ENCODE measurements around the gene HOXC10.

Gene HOXC10

GRCh38 chr12:53950789-53951576, 34.0 kb upstream of the HOXC10 start:
- no peak for DNase-seq

GRCh38 chr12:53951577-53952334, 33.2 kb upstream of the HOXC10 start:
- no peak for DNase-seq

- no peak for DNase-seq
These were observed 32.6 kb upstream of the HOXC10 start for GRCh38 chr12:53952335-53952694.

- no peak for DNase-seq
These were observed 31.8 kb upstream of the HOXC10 start for GRCh38 chr12:53952871-53953734.

- DNase-seq = no peak
These were observed 30.9 kb upstream of the HOXC10 start for GRCh38 chr12:53953831-53954693.

GRCh38 chr12:53954694-53955035, 30.3 kb upstream of the HOXC10 start, which contains the start of gene HOXC12:
HOXC12 (plus strand) TSS chr12:53954903; CDS start chr12:53954930, 27 bp downstream.
- no peak for DNase-seq

GRCh38 chr12:53955036-53955775, 29.7 kb upstream of the HOXC10 start:
- DNase-seq = no peak

GRCh38 chr12:53955776-53956250, 29.1 kb upstream of the HOXC10 start:
- no peak for DNase-seq

- DNase-seq = no peak
These were observed 28.6 kb upstream of the HOXC10 start for GRCh38 chr12:53956251-53956887.

- DNase-seq = no peak
These were observed 27.9 kb upstream of the HOXC10 start for GRCh38 chr12:53956914-53957536.

GRCh38 chr12:53958128-53958527, 26.8 kb upstream of the HOXC10 start:
- DNase-seq = no peak

GRCh38 chr12:53959314-53959713, 25.6 kb upstream of the HOXC10 start:
- no peak for DNase-seq

- no peak for DNase-seq
These were observed 24.5 kb upstream of the HOXC10 start for GRCh38 chr12:53960187-53961024.

- DNase-seq = no peak
These were observed 23.8 kb upstream of the HOXC10 start for GRCh38 chr12:53961025-53961761.

GRCh38 chr12:53963005-53963404, 21.9 kb upstream of the HOXC10 start:
- no peak for DNase-seq

GRCh38 chr12:53963434-53964314, 21.3 kb upstream of the HOXC10 start:
- DNase-seq = no peak

GRCh38 chr12:53964315-53964713, 20.6 kb upstream of the HOXC10 start:
- DNase-seq = no peak

Data from stimulated activated naive CD4-positive, alpha-beta T cell treated with Interleukin-2 at 50 U/mL for 16 hours (primary cell).